ENCODE data around the gene LRRC8D. TPM values are rescaled to one million over a fixed set of nuclear protein-coding genes. Genes with fewer than 3 reads are reported as not detected.

Gene LRRC8D
- total and polyA plus RNA-seq, 2 experiments from 2014 or later, result 23.6 to 48.8 TPM

GRCh38 chr1:89962742-89963075, 141.9 kb downstream of the LRRC8D start:
- TF ChIP-seq POLR2AphosphoS5 (IDR thresholded peaks at IDR 0.05; ENCODE audit: low read depth) (no peak), JUNB (IDR thresholded peaks at IDR 0.05; ENCODE audit: unreplicated experiment) (no peak), NANOG (IDR thresholded peaks at IDR 0.05; ENCODE audit: borderline replicate concordance) (no peak), ZNF331 (CRISPR knock-in tag; IDR thresholded peaks at IDR 0.05; ENCODE audit: low read depth) (no peak), ETS1 (IDR thresholded peaks at IDR 0.05) (no peak), CREB1 (CRISPR knock-in tag; IDR thresholded peaks at IDR 0.05; ENCODE audit: low read depth) (no peak), EZH2 (IDR thresholded peaks at IDR 0.05; ENCODE audit: low read depth, unreplicated experiment) (no peak), STAT1 (IDR thresholded peaks at IDR 0.05; ENCODE audit: unreplicated experiment) (no peak), ZNF114 (CRISPR knock-in tag; IDR thresholded peaks at IDR 0.05) (no peak), EZH2phosphoT487 (IDR thresholded peaks at IDR 0.05; ENCODE audit: unreplicated experiment) (no peak), CTCF (conservative IDR thresholded peaks at IDR 0.05; ENCODE audit: low read depth in 2 of 2) (no peak)
- TF ChIP-seq, protein P1, sequence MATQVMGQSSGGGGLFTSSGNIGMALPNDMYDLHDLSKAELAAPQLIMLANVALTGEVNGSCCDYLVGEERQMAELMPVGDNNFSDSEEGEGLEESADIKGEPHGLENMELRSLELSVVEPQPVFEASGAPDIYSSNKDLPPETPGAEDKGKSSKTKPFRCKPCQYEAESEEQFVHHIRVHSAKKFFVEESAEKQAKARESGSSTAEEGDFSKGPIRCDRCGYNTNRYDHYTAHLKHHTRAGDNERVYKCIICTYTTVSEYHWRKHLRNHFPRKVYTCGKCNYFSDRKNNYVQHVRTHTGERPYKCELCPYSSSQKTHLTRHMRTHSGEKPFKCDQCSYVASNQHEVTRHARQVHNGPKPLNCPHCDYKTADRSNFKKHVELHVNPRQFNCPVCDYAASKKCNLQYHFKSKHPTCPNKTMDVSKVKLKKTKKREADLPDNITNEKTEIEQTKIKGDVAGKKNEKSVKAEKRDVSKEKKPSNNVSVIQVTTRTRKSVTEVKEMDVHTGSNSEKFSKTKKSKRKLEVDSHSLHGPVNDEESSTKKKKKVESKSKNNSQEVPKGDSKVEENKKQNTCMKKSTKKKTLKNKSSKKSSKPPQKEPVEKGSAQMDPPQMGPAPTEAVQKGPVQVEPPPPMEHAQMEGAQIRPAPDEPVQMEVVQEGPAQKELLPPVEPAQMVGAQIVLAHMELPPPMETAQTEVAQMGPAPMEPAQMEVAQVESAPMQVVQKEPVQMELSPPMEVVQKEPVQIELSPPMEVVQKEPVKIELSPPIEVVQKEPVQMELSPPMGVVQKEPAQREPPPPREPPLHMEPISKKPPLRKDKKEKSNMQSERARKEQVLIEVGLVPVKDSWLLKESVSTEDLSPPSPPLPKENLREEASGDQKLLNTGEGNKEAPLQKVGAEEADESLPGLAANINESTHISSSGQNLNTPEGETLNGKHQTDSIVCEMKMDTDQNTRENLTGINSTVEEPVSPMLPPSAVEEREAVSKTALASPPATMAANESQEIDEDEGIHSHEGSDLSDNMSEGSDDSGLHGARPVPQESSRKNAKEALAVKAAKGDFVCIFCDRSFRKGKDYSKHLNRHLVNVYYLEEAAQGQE (IDR thresholded peaks at IDR 0.05; ENCODE audit: unreplicated experiment), result no peak
- TF ChIP-seq, protein P2, sequence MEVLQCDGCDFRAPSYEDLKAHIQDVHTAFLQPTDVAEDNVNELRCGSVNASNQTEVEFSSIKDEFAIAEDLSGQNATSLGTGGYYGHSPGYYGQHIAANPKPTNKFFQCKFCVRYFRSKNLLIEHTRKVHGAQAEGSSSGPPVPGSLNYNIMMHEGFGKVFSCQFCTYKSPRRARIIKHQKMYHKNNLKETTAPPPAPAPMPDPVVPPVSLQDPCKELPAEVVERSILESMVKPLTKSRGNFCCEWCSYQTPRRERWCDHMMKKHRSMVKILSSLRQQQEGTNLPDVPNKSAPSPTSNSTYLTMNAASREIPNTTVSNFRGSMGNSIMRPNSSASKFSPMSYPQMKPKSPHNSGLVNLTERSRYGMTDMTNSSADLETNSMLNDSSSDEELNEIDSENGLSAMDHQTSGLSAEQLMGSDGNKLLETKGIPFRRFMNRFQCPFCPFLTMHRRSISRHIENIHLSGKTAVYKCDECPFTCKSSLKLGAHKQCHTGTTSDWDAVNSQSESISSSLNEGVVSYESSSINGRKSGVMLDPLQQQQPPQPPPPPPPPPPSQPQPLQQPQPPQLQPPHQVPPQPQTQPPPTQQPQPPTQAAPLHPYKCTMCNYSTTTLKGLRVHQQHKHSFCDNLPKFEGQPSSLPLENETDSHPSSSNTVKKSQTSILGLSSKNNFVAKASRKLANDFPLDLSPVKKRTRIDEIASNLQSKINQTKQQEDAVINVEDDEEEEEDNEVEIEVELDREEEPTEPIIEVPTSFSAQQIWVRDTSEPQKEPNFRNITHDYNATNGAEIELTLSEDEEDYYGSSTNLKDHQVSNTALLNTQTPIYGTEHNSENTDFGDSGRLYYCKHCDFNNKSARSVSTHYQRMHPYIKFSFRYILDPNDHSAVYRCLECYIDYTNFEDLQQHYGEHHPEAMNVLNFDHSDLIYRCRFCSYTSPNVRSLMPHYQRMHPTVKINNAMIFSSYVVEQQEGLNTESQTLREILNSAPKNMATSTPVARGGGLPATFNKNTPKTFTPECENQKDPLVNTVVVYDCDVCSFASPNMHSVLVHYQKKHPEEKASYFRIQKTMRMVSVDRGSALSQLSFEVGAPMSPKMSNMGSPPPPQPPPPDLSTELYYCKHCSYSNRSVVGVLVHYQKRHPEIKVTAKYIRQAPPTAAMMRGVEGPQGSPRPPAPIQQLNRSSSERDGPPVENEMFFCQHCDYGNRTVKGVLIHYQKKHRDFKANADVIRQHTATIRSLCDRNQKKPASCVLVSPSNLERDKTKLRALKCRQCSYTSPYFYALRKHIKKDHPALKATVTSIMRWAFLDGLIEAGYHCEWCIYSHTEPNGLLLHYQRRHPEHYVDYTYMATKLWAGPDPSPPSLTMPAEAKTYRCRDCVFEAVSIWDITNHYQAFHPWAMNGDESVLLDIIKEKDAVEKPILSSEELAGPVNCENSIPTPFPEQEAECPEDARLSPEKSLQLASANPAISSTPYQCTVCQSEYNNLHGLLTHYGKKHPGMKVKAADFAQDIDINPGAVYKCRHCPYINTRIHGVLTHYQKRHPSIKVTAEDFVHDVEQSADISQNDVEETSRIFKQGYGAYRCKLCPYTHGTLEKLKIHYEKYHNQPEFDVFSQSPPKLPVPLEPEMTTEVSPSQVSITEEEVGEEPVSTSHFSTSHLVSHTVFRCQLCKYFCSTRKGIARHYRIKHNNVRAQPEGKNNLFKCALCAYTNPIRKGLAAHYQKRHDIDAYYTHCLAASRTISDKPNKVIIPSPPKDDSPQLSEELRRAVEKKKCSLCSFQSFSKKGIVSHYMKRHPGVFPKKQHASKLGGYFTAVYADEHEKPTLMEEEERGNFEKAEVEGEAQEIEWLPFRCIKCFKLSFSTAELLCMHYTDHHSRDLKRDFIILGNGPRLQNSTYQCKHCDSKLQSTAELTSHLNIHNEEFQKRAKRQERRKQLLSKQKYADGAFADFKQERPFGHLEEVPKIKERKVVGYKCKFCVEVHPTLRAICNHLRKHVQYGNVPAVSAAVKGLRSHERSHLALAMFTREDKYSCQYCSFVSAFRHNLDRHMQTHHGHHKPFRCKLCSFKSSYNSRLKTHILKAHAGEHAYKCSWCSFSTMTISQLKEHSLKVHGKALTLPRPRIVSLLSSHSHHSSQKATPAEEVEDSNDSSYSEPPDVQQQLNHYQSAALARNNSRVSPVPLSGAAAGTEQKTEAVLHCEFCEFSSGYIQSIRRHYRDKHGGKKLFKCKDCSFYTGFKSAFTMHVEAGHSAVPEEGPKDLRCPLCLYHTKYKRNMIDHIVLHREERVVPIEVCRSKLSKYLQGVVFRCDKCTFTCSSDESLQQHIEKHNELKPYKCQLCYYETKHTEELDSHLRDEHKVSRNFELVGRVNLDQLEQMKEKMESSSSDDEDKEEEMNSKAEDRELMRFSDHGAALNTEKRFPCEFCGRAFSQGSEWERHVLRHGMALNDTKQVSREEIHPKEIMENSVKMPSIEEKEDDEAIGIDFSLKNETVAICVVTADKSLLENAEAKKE (CRISPR knock-in tag; IDR thresholded peaks at IDR 0.05), result no peak
- peaks cover 14% of the 10 kb centered on the region for H3K9me3 Mint-ChIP-seq
- H3K4me3 ChIP-seq, result no peak overlapping the region
- H3F3A ChIP-seq (replicated peaks; ENCODE audit: low read depth), result no peaks in the 10 kb centered on the region
- H3K79me2 ChIP-seq (replicated peaks; ENCODE audit: insufficient read depth), result no peaks in the 10 kb centered on the region
- peaks cover 2% of the 10 kb centered on the region for H3K27me3 Mint-ChIP-seq (ENCODE audit: insufficient read depth, low read depth, poor library complexity)
- no peak overlapping the region for H2AFZ ChIP-seq
- no peak overlapping the region for H3K4me3 Mint-ChIP-seq
- no peaks in the 10 kb centered on the region for H3K4me1 ChIP-seq (ENCODE audit: insufficient read depth)
- H3K27ac Mint-ChIP-seq, result no peak overlapping the region
- H3K36me3 ChIP-seq (ENCODE audit: insufficient read depth), result no peaks in the 10 kb centered on the region
- ATAC-seq, result no peak
- 0 out of 2 replicates have a peak, but pooled peaks cover 4% of the 10 kb centered on the region for H3K9me2 ChIP-seq (ENCODE audit: insufficient read depth)
- H4K20me1 ChIP-seq (replicated peaks; ENCODE audit: insufficient read depth), result no peaks in the 10 kb centered on the region
- H3K4me2 ChIP-seq, result no peak overlapping the region
- no peak overlapping the region for H3K27ac ChIP-seq (ENCODE audit: low read depth)
- H3K36me3 Mint-ChIP-seq (ENCODE audit: low read depth), result 0 out of 3 replicates have a peak, but pooled peaks cover 4% of the 10 kb centered on the region
- DNase-seq (ENCODE audit: low spot score), result no peak
- peaks cover 2% of the 10 kb centered on the region; the same call in 1 of the 3 replicates for H3K4me1 Mint-ChIP-seq
- H3K27me3 ChIP-seq (ENCODE audit: insufficient read depth), result no peaks in the 10 kb centered on the region
